ENCODE data around the gene CPN2. TPM values are rescaled to one million over a fixed set of nuclear protein-coding genes. Genes with fewer than 3 reads are reported as not detected.

CPN2 gene, protein sequence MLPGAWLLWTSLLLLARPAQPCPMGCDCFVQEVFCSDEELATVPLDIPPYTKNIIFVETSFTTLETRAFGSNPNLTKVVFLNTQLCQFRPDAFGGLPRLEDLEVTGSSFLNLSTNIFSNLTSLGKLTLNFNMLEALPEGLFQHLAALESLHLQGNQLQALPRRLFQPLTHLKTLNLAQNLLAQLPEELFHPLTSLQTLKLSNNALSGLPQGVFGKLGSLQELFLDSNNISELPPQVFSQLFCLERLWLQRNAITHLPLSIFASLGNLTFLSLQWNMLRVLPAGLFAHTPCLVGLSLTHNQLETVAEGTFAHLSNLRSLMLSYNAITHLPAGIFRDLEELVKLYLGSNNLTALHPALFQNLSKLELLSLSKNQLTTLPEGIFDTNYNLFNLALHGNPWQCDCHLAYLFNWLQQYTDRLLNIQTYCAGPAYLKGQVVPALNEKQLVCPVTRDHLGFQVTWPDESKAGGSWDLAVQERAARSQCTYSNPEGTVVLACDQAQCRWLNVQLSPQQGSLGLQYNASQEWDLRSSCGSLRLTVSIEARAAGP
- total RNA-seq (2021; fragmentation: NEBNext Ultra II Directional; extraction: Animal tissue kit (Norgen Biotek cat#: 25700)) (not detected in 2 replicates), polyA plus RNA-seq (2011; rRNA removed) (0.03 TPM in 1 of 2 replicates, not detected in the other), polyA minus RNA-seq (2011; rRNA and poly(A)+ RNA removed) (not detected in 2 replicates)
- polyA plus RNA-seq (2011; cell fraction: cytosol; rRNA removed), result not detected
- polyA plus RNA-seq (2011; cell fraction: nucleus; rRNA removed), result not detected
- 0.12 TPM in 1 of 4 replicates, not detected in the others for polyA plus RNA-seq (2012, experiment 1 of 2)
- not detected for polyA plus RNA-seq (2012, experiment 2 of 2)
- polyA plus RNA-seq (2013, experiment 1 of 2), result 0.02 TPM
- polyA plus RNA-seq (2013, experiment 2 of 2), result 0.02 TPM
- not detected for polyA minus RNA-seq (2011; cell fraction: cytosol; rRNA and poly(A)+ RNA removed)
- not detected for polyA minus RNA-seq (2011; cell fraction: nucleus; rRNA and poly(A)+ RNA removed)
- long read RNA-seq, experiment 1, result 0 reads
- long read RNA-seq, experiment 2, result 0 reads

DNA sequence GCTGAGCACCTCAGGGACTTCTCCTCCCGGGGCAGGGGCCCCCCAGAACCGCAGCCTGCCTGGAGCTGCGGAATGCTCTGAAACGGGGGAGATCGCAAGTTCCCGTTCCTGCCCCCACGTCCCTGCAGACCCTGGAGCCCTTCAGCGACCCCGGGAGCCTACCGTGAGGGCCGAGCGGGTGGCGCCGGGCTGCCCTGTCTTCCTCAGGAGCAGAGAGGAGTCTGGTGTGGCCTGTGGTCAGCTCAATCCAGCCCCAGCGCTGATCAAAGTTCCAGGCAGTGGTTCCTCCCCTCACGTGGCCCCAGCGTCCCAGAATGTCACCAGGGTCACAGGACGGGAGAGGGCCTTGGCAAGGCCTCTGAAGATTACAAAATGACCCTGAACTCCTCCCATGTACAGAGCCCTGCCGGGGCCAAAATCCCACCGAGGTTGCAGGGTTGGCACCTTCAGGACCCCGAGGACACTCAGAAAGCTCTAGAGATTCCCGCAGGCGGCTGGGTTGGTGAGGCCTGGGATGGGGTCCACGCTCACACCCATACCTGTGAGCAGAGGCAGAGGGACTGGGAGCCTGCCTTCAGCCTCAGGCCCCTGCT, at the start of gene CPN2:
TSS of gene CPN2 (minus strand) at position 249 of the 593 bp plus-strand sequence. CDS start 8,626 bp downstream, outside the sequence.
- Histone ChIP-seq H3K79me1 (ENCODE audit: low read depth, low read length) (no peaks in the 10 kb centered on the region), H3K79me2 (ENCODE audit: control insufficient read depth in 1 of 2, insufficient read depth in 2 of 2, low read length in 2 of 2) (no peaks in the 10 kb centered on the region), H3K4me2 (ENCODE audit: insufficient read depth in 1 of 2, low read depth in 2 of 2, low read length in 2 of 2) (no peak within 1 kb of the TSS), H4K8ac (ENCODE audit: extremely low read depth, insufficient read depth, low read length) (peak within 1 kb of the TSS; percentile 22; the same call in 1 of the 2 replicates), H3K36me3 (ENCODE audit: control insufficient read depth in 2 of 4, insufficient read depth in 4 of 4, low read length in 3 of 4) (no peaks in the 10 kb centered on the region), H3K9me3 (ENCODE audit: insufficient read depth in 2 of 2, low read depth in 1 of 2, low read length in 1 of 2) (no peaks in the 10 kb centered on the region), H2BK15ac (ENCODE audit: low read length) (peak within 1 kb of the TSS; percentile 72), H4K20me1 (replicated peaks in 1 of 2; ENCODE audit: control insufficient read depth in 1 of 2, insufficient read depth in 2 of 2, low read length in 2 of 2) (peaks cover 0 to 5% of the 10 kb centered on the region in 2 experiments), H3K27ac (ENCODE audit: low read depth, low read length) (no peak within 1 kb of the TSS), H2BK20ac (ENCODE audit: low read length) (0 out of 2 replicates have a peak within 1 kb of the TSS, but pooled peaks have one; percentile 48), H3K23me2 (ENCODE audit: low read depth, low read length) (peaks cover 10% of the 10 kb centered on the region; the same call in 1 of the 2 replicates), H3K56ac (replicated peaks; ENCODE audit: insufficient read length, low read depth, low read length) (no peak within 1 kb of the TSS), H3K4me3 (ENCODE audit: extremely low read depth in 1 of 4, insufficient read depth in 2 of 4, low read depth in 3 of 4, low read length in 4 of 4) (no peak within 1 kb of the TSS), H2BK5ac (ENCODE audit: low read depth, low read length) (peak within 1 kb of the TSS; percentile 76; the same call in 1 of the 2 replicates), H3K27me3 (replicated peaks in 1 of 4; ENCODE audit: control insufficient read depth in 3 of 4, extremely low read depth in 1 of 4, insufficient read depth in 3 of 4, low read length in 3 of 4) (no peaks in the 10 kb centered on the region), H2AK5ac (ENCODE audit: low read depth, low read length) (peak within 1 kb of the TSS; percentile 87), H3K9ac (replicated peaks in 1 of 4; ENCODE audit: extremely low read depth in 1 of 4, low read depth in 3 of 4, low read length in 3 of 4) (no peak within 1 kb of the TSS), H4K91ac (replicated peaks; ENCODE audit: insufficient read length, low read length) (no peak within 1 kb of the TSS), H4K5ac (ENCODE audit: insufficient read length, low read depth, low read length) (no peak within 1 kb of the TSS), H2BK120ac (replicated peaks; ENCODE audit: low read depth, low read length) (no peak within 1 kb of the TSS), H2BK12ac (ENCODE audit: low read depth, low read length) (peak within 1 kb of the TSS; percentile 90; the same call in 1 of the 2 replicates), H3K14ac (ENCODE audit: insufficient read length) (no peak within 1 kb of the TSS), H3K18ac (ENCODE audit: extremely low read depth, low read length) (no peak within 1 kb of the TSS; the same call in 1 of the 2 replicates), H2AFZ (ENCODE audit: low read length) (no peak within 1 kb of the TSS; the same call in 1 of the 2 replicates), H3K4ac (replicated peaks; ENCODE audit: insufficient read length, low read depth, low read length) (no peak within 1 kb of the TSS), H3K4me1 (replicated peaks in 1 of 4; ENCODE audit: control insufficient read depth in 3 of 4, insufficient read depth in 4 of 4, low read length in 3 of 4) (peaks cover 0 to 3% (median 0%) of the 10 kb centered on the region in 4 experiments; a peak in 1 of 7 replicates), H3K23ac (ENCODE audit: insufficient read length) (no peak within 1 kb of the TSS)
- 90% methylated on average over 20 of the region's 24 CpGs; no CpG with 5 or more reads in 1 of the 2 experiments for WGBS, 2 experiments (ENCODE audit: extremely low coverage in 1 of 2, insufficient coverage in 1 of 2, insufficient read length in 1 of 2, insufficient replicate concordance in 2 of 2, low coverage in 1 of 2, low lambda C conversion rate in 2 of 2, missing lambda C conversion rate in 1 of 2)
- FAIRE-seq (no peak), DNase-seq (ENCODE audit: low read depth in 1 of 2, low spot score in 2 of 2) (no peak)
- no peak for TF ChIP-seq TAF1 (IDR thresholded peaks at IDR 0.05; ENCODE audit: low read depth, low read length)
- TF ChIP-seq, protein P1, sequence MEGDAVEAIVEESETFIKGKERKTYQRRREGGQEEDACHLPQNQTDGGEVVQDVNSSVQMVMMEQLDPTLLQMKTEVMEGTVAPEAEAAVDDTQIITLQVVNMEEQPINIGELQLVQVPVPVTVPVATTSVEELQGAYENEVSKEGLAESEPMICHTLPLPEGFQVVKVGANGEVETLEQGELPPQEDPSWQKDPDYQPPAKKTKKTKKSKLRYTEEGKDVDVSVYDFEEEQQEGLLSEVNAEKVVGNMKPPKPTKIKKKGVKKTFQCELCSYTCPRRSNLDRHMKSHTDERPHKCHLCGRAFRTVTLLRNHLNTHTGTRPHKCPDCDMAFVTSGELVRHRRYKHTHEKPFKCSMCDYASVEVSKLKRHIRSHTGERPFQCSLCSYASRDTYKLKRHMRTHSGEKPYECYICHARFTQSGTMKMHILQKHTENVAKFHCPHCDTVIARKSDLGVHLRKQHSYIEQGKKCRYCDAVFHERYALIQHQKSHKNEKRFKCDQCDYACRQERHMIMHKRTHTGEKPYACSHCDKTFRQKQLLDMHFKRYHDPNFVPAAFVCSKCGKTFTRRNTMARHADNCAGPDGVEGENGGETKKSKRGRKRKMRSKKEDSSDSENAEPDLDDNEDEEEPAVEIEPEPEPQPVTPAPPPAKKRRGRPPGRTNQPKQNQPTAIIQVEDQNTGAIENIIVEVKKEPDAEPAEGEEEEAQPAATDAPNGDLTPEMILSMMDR (IDR thresholded peaks at IDR 0.05; ENCODE audit: control extremely low read depth in 1 of 3, insufficient read depth in 1 of 3, low read depth in 1 of 3, low read length in 3 of 3), result no peak
- TF ChIP-seq CEBPB (IDR thresholded peaks at IDR 0.05; ENCODE audit: low read depth, low read length), result no peak
- TF ChIP-seq CBX8 (IDR thresholded peaks at IDR 0.05; ENCODE audit: borderline replicate concordance, low read depth, low read length), result no peak
- ChIA-PET CTCF (ENCODE audit: partially characterized antibody) (interaction anchor here (1.1 to 3.7 kb wide), 11 partner anchors 9 to 60 kb away, joined by 3 to 36 read pairs (median 6); partner anchors contain the start of gene GP5), POLR2A (ENCODE audit: partially characterized antibody) (no interaction called here)

Measured in H1 (cell line).